MM.1S (cell line): Measurements from ENCODE around the gene AREL1.

Source experiments
- DNase-seq: peaks from one replicate; pipeline ENCODE4 v3.0.0-alpha.2; 2015
- H2AFZ ChIP-seq: fragments of 300-600 bp; sonication (generic); 2 replicates; pipeline ENCODE4 v1.6.0; 2016; ENCODE audit warnings: antibody characterized with exemption, low read length
- H3F3A ChIP-seq: fragments of 300-600 bp; sonication (generic); 2 replicates; pipeline ENCODE4 v1.6.1; 2016; ENCODE audit warnings: mild to moderate bottlenecking, antibody characterized with exemption, low read length, moderate library complexity, mixed read lengths; ENCODE audit not compliant: insufficient read depth
- H3K27ac ChIP-seq: fragments of 300-600 bp; sonication (generic); 2 replicates; pipeline ENCODE4 v1.5.1; 2016; ENCODE audit warnings: mild to moderate bottlenecking, low read length
- H3K27me3 ChIP-seq: fragments of 300-600 bp; sonication (generic); replicated peaks from 2 replicates; pipeline ENCODE4 v1.6.0; 2016; ENCODE audit warnings: low read length; ENCODE audit not compliant: insufficient read depth
- H3K36me3 ChIP-seq: fragments of 300-600 bp; sonication (generic); replicated peaks from 2 replicates; pipeline ENCODE4 v1.6.1; 2016; ENCODE audit warnings: mild to moderate bottlenecking, low read length, mixed read lengths; ENCODE audit not compliant: insufficient read depth
- H3K4me1 ChIP-seq: fragments of 300-600 bp; sonication (generic); 2 replicates; pipeline ENCODE4 v1.6.1; 2016; ENCODE audit warnings: low read length, mixed read lengths
- H3K4me2 ChIP-seq: fragments of 300-600 bp; sonication (generic); 2 replicates; pipeline ENCODE4 v1.6.0; 2016; ENCODE audit warnings: low read depth, low read length
- H3K4me3 ChIP-seq: fragments of 300-600 bp; sonication (generic); 2 replicates; pipeline ENCODE4 v1.5.1; 2016; ENCODE audit warnings: low read length, mixed read lengths
- H3K79me2 ChIP-seq: fragments of 300-600 bp; sonication (generic); 2 replicates; pipeline ENCODE4 v1.6.1; 2016; ENCODE audit warnings: mixed run types, low read length, mixed read lengths
- H3K9ac ChIP-seq: fragments of 300-600 bp; sonication (generic); 2 replicates; pipeline ENCODE4 v1.6.1; 2016; ENCODE audit warnings: low read length, mixed read lengths
- H3K9me2 ChIP-seq: fragments of 300-600 bp; sonication (generic); replicated peaks from 2 replicates; pipeline ENCODE4 v1.6.1; 2016; ENCODE audit warnings: mild to moderate bottlenecking, low read length, mixed read lengths; ENCODE audit not compliant: insufficient read depth
- H3K9me3 ChIP-seq: fragments of 300-600 bp; sonication (generic); replicated peaks from 2 replicates; pipeline ENCODE4 v1.6.1; 2016; ENCODE audit warnings: mild to moderate bottlenecking, low read length, mixed read lengths; ENCODE audit not compliant: insufficient read depth
- H4K20me1 ChIP-seq: fragments of 300-600 bp; sonication (generic); 2 replicates; pipeline ENCODE4 v1.6.1; 2016; ENCODE audit warnings: mild to moderate bottlenecking, low read length, moderate library complexity, mixed read lengths; ENCODE audit not compliant: insufficient read depth
- EZH2 ChIP-seq: fragments of 300-600 bp; sonication (generic); optimal IDR thresholded peaks from 2 replicates; pipeline ENCODE3; 2017; ENCODE audit warnings: low read depth, mild to moderate bottlenecking, antibody characterized with exemption, low read length, mixed read lengths
- EZH2phosphoT487 ChIP-seq: fragments of 300-600 bp; sonication (generic); IDR thresholded peaks from 2 replicates; pipeline ENCODE4 v1.6.1; 2018; ENCODE audit warnings: antibody characterized with exemption, low read length
- TF ChIP-seq, protein P1 (sequence below): fragments of 300-600 bp; sonication (generic); IDR thresholded peaks from 2 replicates; pipeline ENCODE4 v1.5.1; 2016; ENCODE audit warnings: antibody characterized with exemption, low read length, mixed read lengths

The AREL1 gene

DNA sequence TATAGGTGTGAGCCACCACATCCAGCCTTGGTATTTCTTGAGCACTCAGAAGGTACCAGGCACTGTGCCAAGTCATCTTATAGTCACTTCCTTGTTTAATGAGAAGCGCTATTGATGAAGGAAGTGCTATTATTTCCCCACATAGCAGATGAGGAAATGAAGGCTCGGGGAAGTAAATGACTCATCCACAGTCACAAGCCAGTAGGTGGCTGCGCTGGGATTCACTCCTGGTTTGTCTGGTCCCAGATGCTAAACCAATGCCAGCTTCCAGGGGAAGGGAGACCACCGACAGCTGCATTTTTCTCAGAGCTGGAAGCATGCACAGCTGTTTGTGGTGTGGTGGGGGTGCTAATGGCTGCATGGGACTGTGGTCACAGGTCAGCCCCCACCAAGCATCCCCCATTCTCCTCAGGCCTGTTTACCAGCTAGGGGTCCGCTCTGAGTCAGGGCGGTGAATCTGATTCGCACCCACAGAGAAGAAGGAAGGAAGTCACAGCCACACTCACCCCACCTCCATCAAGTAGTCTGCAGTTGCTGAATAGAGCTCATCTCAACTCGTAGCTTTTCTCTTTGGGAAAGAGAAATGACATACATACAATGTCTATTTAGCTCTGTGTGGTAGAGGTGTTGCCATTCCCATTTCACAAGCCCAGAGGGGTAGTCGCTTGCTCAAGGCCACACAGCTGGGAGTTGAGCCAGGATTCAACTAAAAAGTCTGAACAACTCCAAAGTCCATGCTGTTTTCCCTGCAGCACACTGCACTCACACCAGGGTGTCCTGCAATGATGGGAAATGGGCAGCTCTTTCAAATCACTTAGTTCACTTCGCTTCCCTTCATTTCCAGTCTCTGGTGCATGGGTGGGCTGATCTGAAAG, 94.6 kb downstream of the AREL1 start:
- Histone ChIP-seq H3K4me1 (no peaks in the 10 kb centered on the region), H4K20me1 (no peaks in the 10 kb centered on the region), H2AFZ (no peak overlapping the region), H3K4me2 (no peak overlapping the region), H3K36me3 (no peaks in the 10 kb centered on the region), H3K4me3 (no peak overlapping the region), H3K9ac (no peak overlapping the region), H3K9me3 (no peaks in the 10 kb centered on the region), H3K79me2 (no peaks in the 10 kb centered on the region), H3K27ac (no peak overlapping the region), H3F3A (no peaks in the 10 kb centered on the region), H3K27me3 (no peaks in the 10 kb centered on the region), H3K9me2 (no peaks in the 10 kb centered on the region)
- TF ChIP-seq EZH2 (no peak), EZH2phosphoT487 (no peak)
- TF ChIP-seq, protein P1, sequence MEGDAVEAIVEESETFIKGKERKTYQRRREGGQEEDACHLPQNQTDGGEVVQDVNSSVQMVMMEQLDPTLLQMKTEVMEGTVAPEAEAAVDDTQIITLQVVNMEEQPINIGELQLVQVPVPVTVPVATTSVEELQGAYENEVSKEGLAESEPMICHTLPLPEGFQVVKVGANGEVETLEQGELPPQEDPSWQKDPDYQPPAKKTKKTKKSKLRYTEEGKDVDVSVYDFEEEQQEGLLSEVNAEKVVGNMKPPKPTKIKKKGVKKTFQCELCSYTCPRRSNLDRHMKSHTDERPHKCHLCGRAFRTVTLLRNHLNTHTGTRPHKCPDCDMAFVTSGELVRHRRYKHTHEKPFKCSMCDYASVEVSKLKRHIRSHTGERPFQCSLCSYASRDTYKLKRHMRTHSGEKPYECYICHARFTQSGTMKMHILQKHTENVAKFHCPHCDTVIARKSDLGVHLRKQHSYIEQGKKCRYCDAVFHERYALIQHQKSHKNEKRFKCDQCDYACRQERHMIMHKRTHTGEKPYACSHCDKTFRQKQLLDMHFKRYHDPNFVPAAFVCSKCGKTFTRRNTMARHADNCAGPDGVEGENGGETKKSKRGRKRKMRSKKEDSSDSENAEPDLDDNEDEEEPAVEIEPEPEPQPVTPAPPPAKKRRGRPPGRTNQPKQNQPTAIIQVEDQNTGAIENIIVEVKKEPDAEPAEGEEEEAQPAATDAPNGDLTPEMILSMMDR = no peak
- DNase-seq = no peak

DNA sequence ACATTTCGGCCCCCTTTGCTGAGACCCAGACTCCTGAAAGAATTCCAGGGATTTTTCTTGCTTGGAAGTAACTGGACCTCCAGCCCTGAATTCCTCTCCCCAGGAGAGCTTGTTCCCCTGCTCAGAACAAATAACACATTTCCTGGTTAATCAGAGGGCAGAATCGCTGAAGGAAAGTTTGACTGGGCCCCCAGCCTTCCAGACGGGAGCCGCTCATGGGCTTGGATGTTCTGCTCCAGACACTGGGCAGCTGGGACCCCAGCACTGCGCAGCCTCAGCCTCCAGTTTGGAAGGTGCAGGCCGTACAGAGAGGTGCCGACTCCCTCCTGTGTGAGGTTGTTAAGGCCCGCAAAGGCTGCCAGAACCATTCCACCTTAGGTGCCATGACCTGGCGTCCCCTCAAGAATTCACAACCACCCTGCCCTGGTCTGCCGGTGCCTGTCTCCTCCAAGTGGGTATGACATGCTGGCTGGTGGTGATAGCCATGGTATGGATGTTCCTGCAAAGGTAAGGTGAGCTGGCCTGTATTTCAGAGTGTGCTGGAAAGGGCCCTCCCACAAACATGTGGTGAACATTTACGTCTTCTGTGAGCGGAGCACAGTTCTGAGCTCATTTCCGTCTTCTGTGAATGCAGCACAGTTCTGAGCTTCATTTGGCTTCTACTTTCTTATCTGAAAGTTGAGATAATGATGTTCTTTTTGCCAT, 95.7 kb downstream of the AREL1 start:
- DNase-seq = no peak

DNA sequence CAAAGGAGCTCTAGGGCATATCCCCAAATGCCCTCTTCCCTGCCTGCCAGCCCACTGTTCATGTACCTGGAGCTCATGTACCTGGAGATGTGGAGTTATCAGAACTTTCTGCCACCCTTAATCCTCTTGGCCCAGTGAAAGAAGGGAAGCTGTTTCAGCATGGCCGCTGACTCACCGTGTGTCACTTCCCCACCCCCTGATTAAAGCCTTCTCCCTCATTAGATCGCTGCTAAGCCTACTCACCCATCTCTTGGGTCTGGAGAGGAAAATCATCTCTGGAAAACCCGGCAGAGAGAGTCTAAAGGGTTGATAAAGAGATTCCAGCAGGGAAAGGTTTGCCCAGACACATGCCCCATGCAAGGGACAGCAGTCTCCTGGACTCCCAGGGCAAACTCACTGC, 96.4 kb downstream of the AREL1 start:
- no peaks in the 10 kb centered on the region for H3K9me2 ChIP-seq
- H3K79me2 ChIP-seq = no peaks in the 10 kb centered on the region
- no peaks in the 10 kb centered on the region for H3K9me3 ChIP-seq
- no peak for TF ChIP-seq EZH2
- no peak for TF ChIP-seq EZH2phosphoT487
- TF ChIP-seq, protein P1 = no peak
- no peak overlapping the region for H3K9ac ChIP-seq
- no peak overlapping the region for H3K4me3 ChIP-seq
- no peaks in the 10 kb centered on the region for H3F3A ChIP-seq
- H3K36me3 ChIP-seq = no peaks in the 10 kb centered on the region
- H3K27me3 ChIP-seq = 0 out of 2 replicates have a peak, but pooled peaks cover 4% of the 10 kb centered on the region
- DNase-seq = no peak
- no peak overlapping the region for H3K4me2 ChIP-seq
- H3K4me1 ChIP-seq = no peaks in the 10 kb centered on the region
- no peak overlapping the region for H3K27ac ChIP-seq
- no peak overlapping the region for H2AFZ ChIP-seq
- H4K20me1 ChIP-seq = no peaks in the 10 kb centered on the region

More for the DNA sequence above, 95.7 kb downstream of the AREL1 start:
- TF ChIP-seq, protein P1 = no peak
- no peak for TF ChIP-seq EZH2
- no peak for TF ChIP-seq EZH2phosphoT487
- Histone ChIP-seq H3K27ac (no peak overlapping the region), H3K9me3 (no peaks in the 10 kb centered on the region), H3K9ac (no peak overlapping the region), H3K4me2 (no peak overlapping the region), H3K4me1 (no peaks in the 10 kb centered on the region), H3K27me3 (no peaks in the 10 kb centered on the region), H3K4me3 (no peak overlapping the region), H4K20me1 (no peaks in the 10 kb centered on the region), H3K36me3 (no peaks in the 10 kb centered on the region), H3F3A (no peaks in the 10 kb centered on the region), H3K9me2 (no peaks in the 10 kb centered on the region), H2AFZ (no peak overlapping the region), H3K79me2 (no peaks in the 10 kb centered on the region)
